Airway epithelial cell (primary cell): ENCODE data around the gene SKIC2. TPM values are rescaled to one million over a fixed set of nuclear protein-coding genes. Genes with fewer than 3 reads are reported as not detected.

Experiments used
- total RNA-seq: library from RNA; depleted of rRNA; stranded (reverse); fragments of >200 nt; gene quantifications from 2 replicates; pipeline ENCODE4 v1.2.3, GENCODE V29; 2015

SKIC2 gene
- 42.3 and 66.5 TPM in 2 replicates for total RNA-seq

DNA sequence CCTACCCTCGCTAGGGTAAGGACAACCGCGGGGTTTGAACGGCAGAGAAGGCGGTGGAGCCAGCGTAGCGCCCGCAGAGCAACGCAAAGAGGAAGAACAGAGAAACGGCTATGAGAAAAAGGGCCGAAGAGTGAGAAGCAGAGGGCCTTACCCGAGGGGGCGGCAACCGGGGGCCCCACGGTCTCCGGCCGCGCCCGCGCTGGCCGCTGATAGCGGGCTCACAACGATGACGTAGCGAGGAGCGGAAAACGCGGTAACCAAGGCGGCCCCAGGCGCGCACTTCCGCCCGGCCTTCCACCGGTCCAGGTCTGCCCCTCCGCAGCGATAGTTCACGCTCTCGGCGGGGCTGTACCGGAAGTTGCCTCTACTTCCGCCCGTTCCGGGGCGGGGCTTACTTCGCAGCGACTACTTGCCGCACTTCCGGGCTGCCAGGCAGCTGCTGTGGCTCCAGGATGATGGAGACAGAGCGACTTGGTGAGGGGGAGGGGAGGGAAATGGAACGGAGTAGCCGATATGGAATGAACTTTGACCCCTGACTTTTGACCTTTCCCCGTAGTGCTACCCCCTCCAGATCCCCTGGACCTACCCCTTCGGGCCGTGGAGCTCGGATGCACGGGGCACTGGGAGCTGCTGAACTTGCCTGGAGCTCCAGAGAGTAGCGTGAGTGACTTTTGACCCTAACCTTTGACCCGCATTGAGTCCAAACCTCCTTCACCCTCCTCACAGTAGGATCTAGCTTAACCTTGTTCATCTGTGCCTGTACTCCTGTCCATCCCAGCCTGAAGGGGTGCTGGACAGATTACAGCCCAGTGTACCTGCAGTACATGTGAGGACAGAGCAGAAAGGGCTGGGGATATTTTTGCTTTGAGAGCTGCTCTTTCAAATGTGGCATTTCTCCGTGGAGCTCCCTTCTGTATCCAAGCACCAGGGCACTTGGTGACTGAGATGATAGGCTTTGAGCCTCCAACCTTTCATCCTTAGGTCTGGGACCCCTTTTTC lies at the start of gene SKIC2, which contains the start of gene NELFE:
Gene SKIC2, plus strand, starts transcription at position 435 of the 999 bp plus-strand sequence. Its CDS starts 18 bp downstream, at position 453.
Gene NELFE, minus strand, starts transcription at position 231 of the 999 bp plus-strand sequence. CDS start 525 bp downstream, outside the sequence.

DNA sequence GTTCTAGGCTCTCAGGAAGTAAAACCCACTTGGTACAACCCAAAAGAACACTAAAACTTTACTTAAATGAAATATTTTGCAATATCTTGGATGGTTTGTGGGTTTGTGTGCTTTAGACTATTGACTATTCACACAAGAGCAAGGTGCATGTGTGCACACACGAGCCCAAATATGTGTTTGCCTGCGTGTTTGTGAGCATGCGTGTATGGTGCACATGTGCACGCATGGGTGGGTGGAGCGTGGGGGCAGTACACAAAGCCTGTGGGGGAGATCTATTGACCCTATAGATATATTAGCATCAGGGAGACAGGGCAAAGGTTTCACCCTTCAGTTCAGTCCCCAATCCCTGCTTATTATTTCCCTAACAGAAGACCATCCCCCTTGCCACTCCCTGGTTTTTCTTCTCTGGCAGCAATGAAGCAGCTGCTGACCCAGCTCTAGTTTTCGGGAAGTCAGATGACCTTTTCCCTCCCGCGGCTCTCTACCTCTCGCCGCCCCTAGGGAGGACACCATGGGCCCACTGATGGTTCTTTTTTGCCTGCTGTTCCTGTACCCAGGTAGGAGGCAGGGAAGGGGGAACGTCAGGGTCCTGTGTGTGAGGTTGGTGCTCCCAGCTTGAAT lies 31.6 kb upstream of the SKIC2 start, which contains the start of gene C2:
Gene C2, plus strand, starts transcription at position 476 of the 621 bp plus-strand sequence. Its CDS starts 36 bp downstream, at position 512.

DNA sequence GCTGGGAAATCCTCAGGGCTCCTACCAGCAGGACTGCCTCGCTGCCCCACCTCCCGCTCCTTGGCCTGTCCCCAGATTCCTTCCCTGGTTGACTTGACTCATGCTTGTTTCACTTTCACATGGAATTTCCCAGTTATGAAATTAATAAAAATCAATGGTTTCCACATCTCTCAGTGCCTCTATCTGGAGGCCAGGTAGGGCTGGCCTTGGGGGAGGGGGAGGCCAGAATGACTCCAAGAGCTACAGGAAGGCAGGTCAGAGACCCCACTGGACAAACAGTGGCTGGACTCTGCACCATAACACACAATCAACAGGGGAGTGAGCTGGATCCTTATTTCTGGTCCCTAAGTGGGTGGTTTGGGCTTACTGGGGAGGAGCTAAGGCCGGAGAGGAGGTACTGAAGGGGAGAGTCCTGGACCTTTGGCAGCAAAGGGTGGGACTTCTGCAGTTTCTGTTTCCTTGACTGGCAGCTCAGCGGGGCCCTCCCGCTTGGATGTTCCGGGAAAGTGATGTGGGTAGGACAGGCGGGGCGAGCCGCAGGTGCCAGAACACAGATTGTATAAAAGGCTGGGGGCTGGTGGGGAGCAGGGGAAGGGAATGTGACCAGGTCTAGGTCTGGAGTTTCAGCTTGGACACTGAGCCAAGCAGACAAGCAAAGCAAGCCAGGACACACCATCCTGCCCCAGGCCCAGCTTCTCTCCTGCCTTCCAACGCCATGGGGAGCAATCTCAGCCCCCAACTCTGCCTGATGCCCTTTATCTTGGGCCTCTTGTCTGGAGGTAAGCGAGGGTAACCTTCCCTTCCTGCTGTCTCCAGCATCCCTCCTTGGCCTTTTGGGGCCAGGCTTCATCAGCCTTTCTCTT lies 13.2 kb upstream of the SKIC2 start, which contains the start of gene CFB:
Gene CFB, plus strand, starts transcription at position 589 of the 863 bp plus-strand sequence. Its CDS starts 127 bp downstream, at position 716.

DNA sequence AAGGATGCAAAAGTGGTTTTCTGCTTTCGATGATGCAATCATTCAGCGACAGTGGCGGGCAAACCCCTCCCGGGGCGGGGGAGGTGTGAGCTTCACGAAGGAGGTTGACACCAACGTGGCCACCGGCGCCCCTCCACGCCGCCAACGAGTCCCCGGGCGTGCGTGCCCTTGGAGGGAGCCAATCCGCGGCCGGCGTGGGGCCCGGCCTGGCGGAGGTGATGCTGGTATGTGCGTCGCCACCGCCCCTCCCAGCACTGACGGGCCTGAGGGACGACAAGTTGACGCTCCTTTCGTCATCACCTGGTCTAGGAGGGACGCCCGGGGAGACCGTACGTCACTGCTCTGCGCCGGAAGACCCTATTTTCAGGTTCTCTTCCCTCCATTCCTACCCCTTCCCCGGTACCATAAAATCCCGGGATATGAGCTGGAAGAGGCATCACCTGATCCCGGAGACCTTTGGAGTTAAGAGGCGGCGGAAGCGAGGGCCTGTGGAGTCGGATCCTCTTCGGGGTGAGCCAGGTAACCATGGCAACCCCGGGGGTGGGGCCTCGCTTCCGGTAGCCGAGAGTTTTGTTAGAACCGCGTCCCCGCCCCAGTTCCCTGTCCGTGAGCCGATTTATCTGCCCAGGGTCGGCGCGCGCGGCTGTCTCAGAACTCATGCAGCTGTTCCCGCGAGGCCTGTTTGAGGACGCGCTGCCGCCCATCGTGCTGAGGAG lies 13.2 kb downstream of the SKIC2 start, which contains the start of gene DXO:
Gene DXO, minus strand, starts transcription at position 146 of the 716 bp plus-strand sequence. CDS start 463 bp downstream, outside the sequence.

DNA sequence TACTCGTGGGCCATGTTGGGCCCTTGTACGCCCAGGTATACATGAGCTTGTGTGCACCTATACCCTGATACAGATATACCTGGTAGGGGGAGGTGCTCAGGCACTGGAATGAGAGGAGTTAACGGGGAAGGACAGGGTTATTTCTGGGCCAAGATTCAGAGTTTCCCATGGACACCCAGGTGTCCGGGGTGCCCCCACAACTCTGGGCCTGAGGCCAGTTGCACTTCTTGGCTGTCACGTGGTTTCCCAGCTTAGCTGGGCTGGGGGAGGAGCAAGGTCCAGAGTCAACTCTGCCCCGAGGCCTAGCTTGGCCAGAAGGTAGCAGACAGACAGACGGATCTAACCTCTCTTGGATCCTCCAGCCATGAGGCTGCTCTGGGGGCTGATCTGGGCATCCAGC lies 22.8 kb downstream of the SKIC2 start, which contains the start of gene C4A:
Gene C4A, plus strand, starts transcription at position 314 of the 400 bp plus-strand sequence. Its CDS starts 51 bp downstream, at position 365.

DNA sequence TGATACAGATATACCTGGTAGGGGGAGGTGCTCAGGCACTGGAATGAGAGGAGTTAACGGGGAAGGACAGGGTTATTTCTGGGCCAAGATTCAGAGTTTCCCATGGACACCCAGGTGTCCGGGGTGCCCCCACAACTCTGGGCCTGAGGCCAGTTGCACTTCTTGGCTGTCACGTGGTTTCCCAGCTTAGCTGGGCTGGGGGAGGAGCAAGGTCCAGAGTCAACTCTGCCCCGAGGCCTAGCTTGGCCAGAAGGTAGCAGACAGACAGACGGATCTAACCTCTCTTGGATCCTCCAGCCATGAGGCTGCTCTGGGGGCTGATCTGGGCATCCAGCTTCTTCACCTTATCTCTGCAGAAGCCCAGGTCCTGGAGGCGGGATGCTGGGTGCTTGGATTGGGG lies 55.6 kb downstream of the SKIC2 start, which contains the start of gene C4B:
Gene C4B, plus strand, starts transcription at position 249 of the 400 bp plus-strand sequence. Its CDS starts 51 bp downstream, at position 300.

Other genes starting within 250 kb of the SKIC2 start
- not detected in 2 replicates for gene LY6G6D, start 243.8 kb upstream of the SKIC2 start, total RNA-seq
- 1.5 and 3.7 TPM in 2 replicates for gene LY6G6C, start 237.4 kb upstream of the SKIC2 start, total RNA-seq
- gene MPIG6B, start 235.8 kb upstream of the SKIC2 start, total RNA-seq = 0.49 TPM in 1 of 2 replicates, not detected in the other
- gene DDAH2, start 229.9 kb upstream of the SKIC2 start, total RNA-seq = 28.1 and 43.2 TPM in 2 replicates
- 445 and 657 TPM in 2 replicates for gene CLIC1, start 222.6 kb upstream of the SKIC2 start, total RNA-seq
- 10.5 and 12.6 TPM in 2 replicates for gene MSH5, start 219.2 kb upstream of the SKIC2 start, total RNA-seq
- gene SAPCD1, start 196.5 kb upstream of the SKIC2 start, total RNA-seq = 0.63 and 2.0 TPM in 2 replicates
- gene VWA7, start 181.8 kb upstream of the SKIC2 start, total RNA-seq = 1.6 and 2.8 TPM in 2 replicates
- gene VARS1, start 163.4 kb upstream of the SKIC2 start, total RNA-seq = 109 and 115 TPM in 2 replicates
- 73.8 and 83.4 TPM in 2 replicates for gene LSM2, start 152.2 kb upstream of the SKIC2 start, total RNA-seq
- gene HSPA1L, start 143.9 kb upstream of the SKIC2 start, total RNA-seq = 0.14 and 0.21 TPM in 2 replicates
- 85.4 and 93.2 TPM in 2 replicates for gene HSPA1A, start 143.6 kb upstream of the SKIC2 start, total RNA-seq
- gene HSPA1B, start 131.4 kb upstream of the SKIC2 start, total RNA-seq = 172 and 180 TPM in 2 replicates
- gene NEU1, start 96.4 kb upstream of the SKIC2 start, total RNA-seq = 34.1 and 39.3 TPM in 2 replicates
- gene SLC44A4, start 80.2 kb upstream of the SKIC2 start, total RNA-seq = 4.2 and 7.5 TPM in 2 replicates
- 29.7 and 35.3 TPM in 2 replicates for gene EHMT2, start 61.5 kb upstream of the SKIC2 start, total RNA-seq
- gene ZBTB12, start 57.1 kb upstream of the SKIC2 start, total RNA-seq = 0.46 and 0.99 TPM in 2 replicates
- 0.21 TPM in 1 of 2 replicates, not detected in the other for gene C2, start 31.5 kb upstream of the SKIC2 start, total RNA-seq
- gene CFB, start 13.1 kb upstream of the SKIC2 start, total RNA-seq = 3.1 and 3.9 TPM in 2 replicates
- 77.9 and 106 TPM in 2 replicates for gene NELFE, start 204 bp upstream of the SKIC2 start, total RNA-seq
- gene DXO, start 13.0 kb downstream of the SKIC2 start, total RNA-seq = 16.1 and 17.8 TPM in 2 replicates
- gene C4A, start 22.9 kb downstream of the SKIC2 start, total RNA-seq = 0.05 and 1.1 TPM in 2 replicates
- gene C4B, start 55.6 kb downstream of the SKIC2 start, total RNA-seq = 0.09 and 1.1 TPM in 2 replicates
- 0.28 TPM in 1 of 2 replicates, not detected in the other for gene CYP21A2, start 79.2 kb downstream of the SKIC2 start, total RNA-seq
- under 0.01 and 0.05 TPM in 2 replicates for gene TNXB, start 150.2 kb downstream of the SKIC2 start, total RNA-seq
- 20.4 and 29.6 TPM in 2 replicates for gene ATF6B, start 169.1 kb downstream of the SKIC2 start, total RNA-seq
- 5.4 and 9.8 TPM in 2 replicates for gene FKBPL, start 171.1 kb downstream of the SKIC2 start, total RNA-seq
- gene PRRT1, start 192.8 kb downstream of the SKIC2 start, total RNA-seq = 0.42 TPM in 1 of 2 replicates, not detected in the other
- gene PPT2, start 195.0 kb downstream of the SKIC2 start, total RNA-seq = 22.6 and 27.9 TPM in 2 replicates
- 3.0 and 6.0 TPM in 2 replicates for gene EGFL8, start 205.4 kb downstream of the SKIC2 start, total RNA-seq
- 45.0 and 51.9 TPM in 2 replicates for gene AGPAT1, start 216.9 kb downstream of the SKIC2 start, total RNA-seq
- 40.7 and 42.6 TPM in 2 replicates for gene RNF5, start 219.2 kb downstream of the SKIC2 start, total RNA-seq
- gene AGER, start 225.1 kb downstream of the SKIC2 start, total RNA-seq = 1.2 and 2.0 TPM in 2 replicates
- gene PBX2, start 231.0 kb downstream of the SKIC2 start, total RNA-seq = 36.3 and 48.5 TPM in 2 replicates
- 6.3 and 7.2 TPM in 2 replicates for gene GPSM3, start 233.5 kb downstream of the SKIC2 start, total RNA-seq